ENCODE results near the gene ELP4. TPM values are rescaled to one million over a fixed set of nuclear protein-coding genes. Genes with fewer than 3 reads are reported as not detected.

ELP4 gene
- total RNA-seq, 2 donors from 2014 or later, result 16.9 TPM

DNA sequence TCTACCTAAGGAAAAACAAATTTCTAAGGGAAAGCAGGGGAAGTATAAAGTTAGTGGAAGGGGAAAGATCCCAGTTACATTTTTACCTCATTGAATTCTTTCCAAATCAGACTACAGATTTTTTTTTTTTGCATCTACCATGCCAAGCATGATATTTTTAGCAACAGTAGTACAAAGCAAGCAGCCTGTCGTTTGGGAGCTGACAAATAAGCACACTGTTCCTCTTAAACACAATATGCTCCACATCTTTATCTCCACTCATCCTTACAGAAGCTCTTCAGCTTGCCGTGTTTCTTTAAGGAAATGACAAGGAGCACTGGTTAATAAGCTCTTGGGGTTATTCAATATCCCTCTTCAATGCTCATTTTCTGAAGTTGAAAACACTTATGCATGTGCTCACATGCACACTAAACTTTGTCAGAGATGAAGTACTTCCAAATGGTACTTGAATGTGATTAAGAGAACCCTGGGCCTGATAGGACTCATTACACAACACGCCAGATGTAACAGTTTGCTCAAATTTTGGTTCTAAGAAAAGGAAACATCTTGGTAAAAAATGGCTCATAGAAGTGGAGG lies 247.8 kb downstream of the ELP4 start:
- H3K4me3 ChIP-seq, result no peak overlapping the region
- DNase-seq (ENCODE audit: low spot score) (no peak), ATAC-seq (ENCODE audit: insufficient number of reproducible peaks, low FRiP score, low read depth) (no peak)
- TF ChIP-seq, protein P1, sequence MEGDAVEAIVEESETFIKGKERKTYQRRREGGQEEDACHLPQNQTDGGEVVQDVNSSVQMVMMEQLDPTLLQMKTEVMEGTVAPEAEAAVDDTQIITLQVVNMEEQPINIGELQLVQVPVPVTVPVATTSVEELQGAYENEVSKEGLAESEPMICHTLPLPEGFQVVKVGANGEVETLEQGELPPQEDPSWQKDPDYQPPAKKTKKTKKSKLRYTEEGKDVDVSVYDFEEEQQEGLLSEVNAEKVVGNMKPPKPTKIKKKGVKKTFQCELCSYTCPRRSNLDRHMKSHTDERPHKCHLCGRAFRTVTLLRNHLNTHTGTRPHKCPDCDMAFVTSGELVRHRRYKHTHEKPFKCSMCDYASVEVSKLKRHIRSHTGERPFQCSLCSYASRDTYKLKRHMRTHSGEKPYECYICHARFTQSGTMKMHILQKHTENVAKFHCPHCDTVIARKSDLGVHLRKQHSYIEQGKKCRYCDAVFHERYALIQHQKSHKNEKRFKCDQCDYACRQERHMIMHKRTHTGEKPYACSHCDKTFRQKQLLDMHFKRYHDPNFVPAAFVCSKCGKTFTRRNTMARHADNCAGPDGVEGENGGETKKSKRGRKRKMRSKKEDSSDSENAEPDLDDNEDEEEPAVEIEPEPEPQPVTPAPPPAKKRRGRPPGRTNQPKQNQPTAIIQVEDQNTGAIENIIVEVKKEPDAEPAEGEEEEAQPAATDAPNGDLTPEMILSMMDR (IDR thresholded peaks at IDR 0.05), result no peak
- H3K9me3 ChIP-seq, result no peaks in the 10 kb centered on the region
- H3K36me3 ChIP-seq, result no peaks in the 10 kb centered on the region
- H3K27ac ChIP-seq, result no peak overlapping the region
- H3K27me3 ChIP-seq (replicated peaks; ENCODE audit: insufficient read depth), result no peaks in the 10 kb centered on the region
- peaks cover 8 to 13% of the 10 kb centered on the region in 2 donors for H3K4me1 ChIP-seq (ENCODE audit: control insufficient read depth in 1 of 2, low read depth in 2 of 2)

DNA sequence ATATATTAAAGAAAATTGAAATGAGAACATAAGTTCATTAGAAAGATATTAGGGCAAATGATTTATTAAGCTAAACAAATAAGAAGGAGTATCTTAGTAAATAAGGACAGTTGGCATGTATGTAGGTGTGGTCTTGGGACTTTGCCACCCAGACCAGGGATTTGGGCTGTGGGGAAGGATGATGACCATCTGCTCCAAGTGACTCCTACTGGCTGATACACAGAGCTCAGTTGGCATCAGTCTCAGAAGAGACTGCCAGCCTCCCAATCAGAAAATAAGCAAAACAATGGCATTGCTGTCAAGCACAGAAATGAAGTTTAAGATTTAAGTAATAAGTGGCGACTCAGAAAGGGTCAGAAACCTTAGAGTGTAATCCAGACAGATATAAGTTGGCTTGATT lies 252.1 kb downstream of the ELP4 start:
- DNase-seq (ENCODE audit: low spot score) (no peak), ATAC-seq (ENCODE audit: insufficient number of reproducible peaks, low FRiP score, low read depth) (no peak)
- no peaks in the 10 kb centered on the region for H3K27me3 ChIP-seq (replicated peaks; ENCODE audit: insufficient read depth)
- H3K9me3 ChIP-seq, result no peaks in the 10 kb centered on the region
- H3K4me1 ChIP-seq (ENCODE audit: control insufficient read depth in 1 of 2, low read depth in 2 of 2), result peaks cover 4 to 9% of the 10 kb centered on the region in 2 donors
- no peak overlapping the region for H3K4me3 ChIP-seq
- H3K27ac ChIP-seq, result no peak overlapping the region
- TF ChIP-seq, protein P1 (IDR thresholded peaks at IDR 0.05), result no peak
- H3K36me3 ChIP-seq, result no peaks in the 10 kb centered on the region

DNA sequence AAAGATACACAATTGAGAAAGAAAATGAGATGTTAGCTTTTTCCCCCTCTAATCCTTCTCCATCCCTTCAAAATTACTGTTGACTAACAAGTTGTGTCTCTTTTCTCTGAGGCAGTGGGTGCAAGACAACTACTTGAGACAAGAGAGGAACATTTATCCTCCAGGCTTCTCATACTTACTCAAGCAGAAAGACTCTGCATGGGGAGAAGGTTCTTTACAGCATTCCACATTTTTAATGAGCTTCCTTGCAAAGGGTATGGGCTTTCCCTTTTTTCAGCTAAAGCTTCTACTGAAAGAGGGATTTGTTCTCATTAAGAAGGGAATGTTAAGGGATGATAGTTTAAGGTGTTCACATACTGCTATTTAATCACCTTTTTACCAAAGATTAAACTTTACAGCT lies 253.7 kb downstream of the ELP4 start:
- Histone ChIP-seq H3K27me3 (replicated peaks; ENCODE audit: insufficient read depth) (no peaks in the 10 kb centered on the region), H3K36me3 (no peaks in the 10 kb centered on the region), H3K9me3 (no peaks in the 10 kb centered on the region), H3K4me1 (ENCODE audit: control insufficient read depth in 1 of 2, low read depth in 2 of 2) (no peaks in the 10 kb centered on the region), H3K4me3 (no peak overlapping the region), H3K27ac (no peak overlapping the region)
- TF ChIP-seq, protein P1 (IDR thresholded peaks at IDR 0.05), result no peak
- ATAC-seq (ENCODE audit: insufficient number of reproducible peaks, low FRiP score, low read depth) (no peak), DNase-seq (ENCODE audit: low spot score) (no peak)

DNA sequence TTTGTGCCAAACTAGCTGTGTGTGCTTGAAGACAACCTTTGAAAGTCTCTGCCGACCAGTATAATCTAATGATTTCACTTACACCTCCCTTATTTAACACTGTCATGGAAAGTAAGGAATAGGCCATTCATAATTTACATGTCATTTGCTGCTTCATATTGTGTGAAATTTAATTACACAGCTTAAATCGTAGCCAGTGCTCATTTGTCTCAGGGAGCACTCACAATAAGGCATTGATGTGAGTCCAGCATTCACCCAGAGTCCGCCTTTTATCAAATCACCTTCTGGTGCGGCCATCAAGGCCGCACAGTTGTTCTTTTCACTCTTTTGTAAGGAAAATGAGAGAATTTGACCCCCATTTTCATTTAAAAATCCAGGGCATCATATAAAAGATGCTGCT lies 254.7 kb downstream of the ELP4 start:
- no peak for ATAC-seq (ENCODE audit: insufficient number of reproducible peaks, low FRiP score, low read depth)
- TF ChIP-seq, protein P1 (IDR thresholded peaks at IDR 0.05), result no peak
- no peaks in the 10 kb centered on the region for H3K36me3 ChIP-seq
- H3K4me1 ChIP-seq (ENCODE audit: control insufficient read depth in 1 of 2, low read depth in 2 of 2), result no peaks in the 10 kb centered on the region
- no peak overlapping the region for H3K27ac ChIP-seq
- no peak for DNase-seq (ENCODE audit: low spot score)
- H3K4me3 ChIP-seq, result no peak overlapping the region
- no peaks in the 10 kb centered on the region for H3K27me3 ChIP-seq (replicated peaks; ENCODE audit: insufficient read depth)
- no peaks in the 10 kb centered on the region for H3K9me3 ChIP-seq

DNA sequence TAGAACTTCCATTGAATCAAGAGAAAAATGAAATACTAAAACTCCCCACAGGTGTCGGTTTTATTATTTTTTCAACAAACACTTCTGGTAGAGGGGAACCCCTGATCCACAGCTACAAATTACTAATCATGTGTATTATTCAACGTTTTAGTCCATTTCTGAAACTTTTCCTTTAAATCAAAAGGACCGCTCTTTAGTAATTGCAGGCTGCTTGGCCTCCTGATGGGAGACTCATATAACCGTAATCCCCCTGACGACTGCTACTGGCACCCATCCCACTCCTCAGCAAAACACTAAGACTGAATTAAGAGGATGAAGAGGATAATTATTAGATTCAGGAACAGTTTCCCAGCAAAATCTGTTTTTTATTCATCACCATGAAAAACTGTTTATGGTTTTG lies 255.2 kb downstream of the ELP4 start:
- Histone ChIP-seq H3K9me3 (no peaks in the 10 kb centered on the region), H3K4me1 (ENCODE audit: control insufficient read depth in 1 of 2, low read depth in 2 of 2) (no peaks in the 10 kb centered on the region), H3K36me3 (no peaks in the 10 kb centered on the region), H3K27ac (no peak overlapping the region), H3K27me3 (replicated peaks; ENCODE audit: insufficient read depth) (no peaks in the 10 kb centered on the region), H3K4me3 (no peak overlapping the region)
- ATAC-seq (ENCODE audit: insufficient number of reproducible peaks, low FRiP score, low read depth) (no peak), DNase-seq (ENCODE audit: low spot score) (no peak)
- TF ChIP-seq, protein P1 (IDR thresholded peaks at IDR 0.05), result no peak

Data from thoracic aorta (tissue), 2 donors.